GM10248 (cell line): Measurements from ENCODE around the gene ARSH.
"Not testable (repeated sequence)": the region's sequence is repeated elsewhere in the genome, so short reads cannot be mapped to it uniquely, and the experiment has no call there.

Source experiments
- CTCF ChIA-PET: fragments of 300-600 bp; sonication (Branson Sonifier 250); formaldehyde crosslinking; extraction: SDS; loops from one replicate; lab custom pipeline; 2021; ENCODE audit warnings: antibody characterized with exemption; lab: Yijun Ruan, JAX
- POLR2A ChIA-PET: fragments of 350-650 bp; sonication (Branson Sonifier 250); formaldehyde crosslinking; extraction: SDS; loops from one replicate; lab custom pipeline; 2020; ENCODE audit warnings: antibody characterized with exemption; lab: Yijun Ruan, JAX
- DNase-seq: peaks from one replicate; pipeline ENCODE4 v3.0.0; 2012; ENCODE audit errors: extremely low spot score
- CTCF ChIP-seq: IDR thresholded peaks from 2 replicates; pipeline ENCODE4 v1.5.1; 2012; ENCODE audit warnings: mild to moderate bottlenecking, low read depth; ENCODE audit errors: extremely low read depth, missing control alignments, control extremely low read depth

The ARSH gene, protein sequence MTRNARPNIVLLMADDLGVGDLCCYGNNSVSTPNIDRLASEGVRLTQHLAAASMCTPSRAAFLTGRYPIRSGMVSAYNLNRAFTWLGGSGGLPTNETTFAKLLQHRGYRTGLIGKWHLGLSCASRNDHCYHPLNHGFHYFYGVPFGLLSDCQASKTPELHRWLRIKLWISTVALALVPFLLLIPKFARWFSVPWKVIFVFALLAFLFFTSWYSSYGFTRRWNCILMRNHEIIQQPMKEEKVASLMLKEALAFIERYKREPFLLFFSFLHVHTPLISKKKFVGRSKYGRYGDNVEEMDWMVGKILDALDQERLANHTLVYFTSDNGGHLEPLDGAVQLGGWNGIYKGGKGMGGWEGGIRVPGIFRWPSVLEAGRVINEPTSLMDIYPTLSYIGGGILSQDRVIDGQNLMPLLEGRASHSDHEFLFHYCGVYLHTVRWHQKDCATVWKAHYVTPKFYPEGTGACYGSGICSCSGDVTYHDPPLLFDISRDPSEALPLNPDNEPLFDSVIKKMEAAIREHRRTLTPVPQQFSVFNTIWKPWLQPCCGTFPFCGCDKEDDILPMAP

GRCh38 chrX:3006495-3006894 lies at the start of gene ARSH:
Gene ARSH (plus strand): TSS chrX:3006546. CDS start chrX:3006613, 67 bp downstream.
- TF ChIP-seq CTCF, result no peak
- POLR2A ChIA-PET, result no interaction called here

GRCh38 chrX:2958199-2958598 lies 48.1 kb upstream of the ARSH start:
- POLR2A ChIA-PET, result no interaction called here

More at GRCh38 chrX:3006495-3006894, at the start of gene ARSH:
- DNase-seq, result no peak
- CTCF ChIA-PET, result no interaction called here

DNA sequence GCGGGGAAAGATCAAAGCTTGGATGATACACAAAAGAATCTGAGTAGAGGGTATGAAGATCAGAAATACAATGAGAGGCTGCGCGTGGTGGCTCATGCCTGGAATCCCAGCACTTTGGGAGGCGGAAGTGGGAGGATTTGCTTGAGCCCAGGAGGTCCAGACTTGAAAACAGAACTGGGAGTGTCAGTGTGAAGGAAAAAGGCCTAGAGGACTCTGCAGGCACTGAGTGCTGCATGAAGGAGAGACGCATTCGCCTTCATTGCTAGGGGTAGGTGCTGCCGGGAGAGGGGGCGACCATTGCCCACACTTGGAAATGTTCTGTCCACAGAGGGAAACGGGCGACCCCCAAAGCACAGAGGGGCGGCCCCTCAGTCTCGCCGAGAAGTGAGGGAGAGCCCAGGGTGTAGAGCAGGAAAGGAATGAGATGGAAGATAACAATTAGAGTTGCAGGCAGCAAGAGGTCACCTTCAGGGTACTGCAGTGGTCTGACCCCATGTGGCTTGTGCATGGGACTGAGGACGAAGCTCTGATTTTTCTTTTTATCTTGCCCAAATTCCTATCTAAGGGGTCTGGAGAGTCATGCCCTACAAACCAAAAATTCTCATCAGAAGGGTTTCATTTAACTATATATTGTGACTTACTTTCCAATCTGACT lies 45.4 kb upstream of the ARSH start:
- POLR2A ChIA-PET, result no interaction called here
- DNase-seq, result no peak
- TF ChIP-seq CTCF, result no peak
- CTCF ChIA-PET, result no interaction called here

More at GRCh38 chrX:2958199-2958598, 48.1 kb upstream of the ARSH start:
- CTCF ChIA-PET, result no interaction called here
- TF ChIP-seq CTCF, result no peak
- no peak for DNase-seq

DNA sequence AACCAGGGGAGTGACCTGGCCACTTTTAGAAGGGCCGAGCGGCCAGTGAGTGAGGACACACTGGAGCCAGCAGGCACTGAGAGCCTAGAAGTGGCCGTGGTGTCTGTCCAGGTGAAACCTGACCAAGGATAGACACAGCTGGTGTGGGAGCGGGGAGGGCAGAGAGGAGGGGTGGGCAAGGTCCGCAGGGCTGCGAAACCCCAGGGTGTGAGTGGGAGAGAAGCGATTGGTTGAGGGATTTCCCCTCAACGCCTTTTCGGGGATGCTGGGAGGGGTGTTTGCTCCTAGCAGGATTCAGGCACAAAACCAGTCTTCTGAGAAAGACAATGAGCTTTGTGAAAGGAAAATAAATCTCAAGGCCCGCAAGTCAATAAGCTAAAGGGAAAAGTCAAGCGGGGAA lies 44.0 kb upstream of the ARSH start:
- no peak for TF ChIP-seq CTCF
- CTCF ChIA-PET, result no interaction called here
- no peak for DNase-seq
- POLR2A ChIA-PET, result no interaction called here

- DNase-seq, POLR2A ChIA-PET, CTCF ChIA-PET: not testable (repeated sequence)
Observed at GRCh38 chrX:2963449-2963848, 42.9 kb upstream of the ARSH start.

- DNase-seq, POLR2A ChIA-PET, CTCF ChIA-PET: not testable (repeated sequence)
Observed at GRCh38 chrX:2963992-2964794, 42.2 kb upstream of the ARSH start.

DNA sequence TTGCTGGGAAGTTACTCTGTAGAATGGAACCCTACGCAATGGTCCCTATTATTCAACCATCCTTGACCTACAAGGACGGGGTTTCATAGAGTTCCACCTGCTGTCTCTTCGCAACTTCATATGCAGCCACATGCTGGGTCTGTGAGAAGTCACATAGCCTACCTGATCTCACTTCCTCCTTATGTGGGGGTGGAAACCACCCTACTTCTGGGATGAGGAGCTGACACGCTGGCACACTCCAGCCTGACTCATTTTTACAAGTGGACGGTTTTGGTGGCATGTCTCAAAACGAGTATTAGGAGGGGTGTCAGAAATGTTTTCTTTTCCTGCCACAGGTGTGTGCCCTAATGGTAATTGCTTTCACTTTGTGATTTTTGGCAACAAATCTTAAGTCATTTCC lies 40.4 kb upstream of the ARSH start:
- POLR2A ChIA-PET, result no interaction called here
- no peak for TF ChIP-seq CTCF
- DNase-seq, result no peak
- CTCF ChIA-PET, result no interaction called here
